Stimulated activated CD4-positive, alpha-beta T cell treated with anti-CD3 and anti-CD28 coated beads, TNF-alpha, amount 100 ng/mL, for 48 hours (primary cell): ENCODE measurements around the gene RNASE1.

Source experiments
- DNase-seq, 3 donors: peaks; one replicate each; pipeline ENCODE4 v3.0.0-alpha.2; 2020; ENCODE audit warnings: low read depth in 3 of 3

Gene RNASE1

GRCh38 chr14:20807304-20808161 lies 4.9 kb upstream of the RNASE1 start:
- no peak for DNase-seq

DNA sequence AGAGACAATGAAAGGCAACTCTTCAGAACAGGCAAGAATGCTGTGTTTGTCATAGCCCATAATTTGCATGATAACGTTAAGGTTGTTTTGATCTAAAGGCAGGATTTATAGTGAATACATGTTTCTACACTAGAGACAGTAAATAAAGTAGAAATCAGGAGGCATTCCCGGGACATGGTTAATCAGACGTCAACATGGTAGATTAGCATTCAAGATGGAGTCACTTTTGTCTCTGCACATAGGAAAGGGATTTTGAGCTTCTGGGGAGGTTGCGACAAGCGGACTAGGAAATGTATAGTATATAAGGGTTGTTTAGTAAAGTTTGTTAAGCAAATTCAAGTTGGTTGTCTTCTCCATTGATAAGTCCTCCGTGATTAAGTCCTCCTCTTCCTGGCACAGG lies 2.8 kb upstream of the RNASE1 start:
- no peak for DNase-seq

- DNase-seq = no peak
Measured at GRCh38 chr14:20803223-20803622, 579 bp upstream of the RNASE1 start.

GRCh38 chr14:20801726-20802125 lies 918 bp downstream of the RNASE1 start:
- no peak for DNase-seq

- DNase-seq = no peak
Measured at GRCh38 chr14:20799892-20800544, 2.6 kb downstream of the RNASE1 start.

GRCh38 chr14:20799456-20799891 lies 3.2 kb downstream of the RNASE1 start:
- DNase-seq = no peak

- DNase-seq = no peak
Measured at GRCh38 chr14:20798932-20799331, 3.7 kb downstream of the RNASE1 start.

GRCh38 chr14:20798318-20798717 lies 4.3 kb downstream of the RNASE1 start:
- no peak for DNase-seq

- no peak for DNase-seq
Measured at GRCh38 chr14:20797164-20797563, 5.5 kb downstream of the RNASE1 start.

DNA sequence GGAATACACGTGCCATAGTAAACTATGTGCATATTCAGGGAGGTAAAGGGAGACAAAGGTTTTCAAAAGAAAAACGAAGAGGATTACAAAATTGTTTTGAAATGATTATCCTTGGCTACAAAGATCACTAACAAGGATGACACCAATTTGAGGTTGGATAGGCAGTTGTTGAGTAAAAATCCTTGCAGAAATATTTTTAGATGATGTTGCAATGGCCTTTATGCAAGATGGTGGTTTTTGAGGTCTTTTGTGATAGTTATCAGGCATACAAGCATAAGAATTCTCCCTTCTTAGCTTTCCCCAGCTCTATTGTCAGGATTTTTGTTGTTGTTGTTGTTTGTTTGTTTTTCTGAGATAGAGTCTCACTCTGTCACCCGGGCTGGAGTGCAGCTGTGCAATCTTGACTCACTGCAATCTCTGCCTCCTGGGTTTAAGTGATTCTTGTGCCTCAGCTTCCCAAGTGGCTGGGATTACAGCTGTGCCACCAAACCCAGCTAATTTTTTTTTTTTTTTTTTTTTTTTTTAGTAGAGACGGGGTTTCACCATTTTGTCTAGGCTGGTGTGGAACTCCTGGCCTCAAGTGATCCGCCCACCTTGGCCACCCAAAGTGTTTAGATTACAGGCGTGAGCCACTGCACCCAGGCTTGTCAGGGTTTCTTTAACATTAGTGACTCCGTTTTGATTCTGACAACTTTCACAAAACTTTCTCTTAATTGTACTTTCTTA lies 7.8 kb downstream of the RNASE1 start:
- DNase-seq = no peak

GRCh38 chr14:20792556-20792955 lies 10.1 kb downstream of the RNASE1 start:
- no peak for DNase-seq

GRCh38 chr14:20791597-20791996 lies 11.0 kb downstream of the RNASE1 start:
- DNase-seq = no peak

GRCh38 chr14:20791187-20791586 lies 11.5 kb downstream of the RNASE1 start:
- no peak for DNase-seq

DNA sequence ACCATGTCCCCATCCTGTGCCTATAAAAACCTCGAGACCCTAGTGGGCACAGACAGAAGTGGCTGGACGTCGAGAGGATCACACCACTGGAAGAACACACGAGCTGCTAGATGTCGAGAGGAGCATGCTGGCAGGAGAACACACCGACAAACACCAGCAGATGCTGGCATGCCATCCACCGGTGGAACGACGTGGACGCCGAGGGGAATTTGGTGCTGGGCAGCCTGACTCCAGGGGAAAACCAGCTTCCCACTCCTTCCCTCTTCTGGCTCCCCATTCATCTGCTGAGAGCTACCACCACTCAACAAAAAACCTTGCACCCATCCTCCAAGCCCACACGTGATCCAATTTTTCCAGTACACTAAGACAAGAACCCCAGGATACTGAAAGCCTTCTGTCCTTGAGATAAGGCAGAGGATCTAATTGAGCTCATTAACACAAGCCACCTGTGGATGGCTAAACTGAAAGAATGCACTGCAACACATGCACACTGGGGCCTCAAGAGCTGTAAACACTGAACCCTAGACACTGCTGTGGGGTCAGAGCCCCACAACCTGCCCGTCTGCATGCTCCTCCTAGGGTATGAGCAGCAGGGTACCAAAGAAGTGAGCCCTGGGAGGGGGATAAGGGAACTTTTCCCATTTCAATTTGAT lies 12.1 kb downstream of the RNASE1 start:
- no peak for DNase-seq

GRCh38 chr14:20789230-20789813 lies 13.3 kb downstream of the RNASE1 start:
- no peak for DNase-seq

DNA sequence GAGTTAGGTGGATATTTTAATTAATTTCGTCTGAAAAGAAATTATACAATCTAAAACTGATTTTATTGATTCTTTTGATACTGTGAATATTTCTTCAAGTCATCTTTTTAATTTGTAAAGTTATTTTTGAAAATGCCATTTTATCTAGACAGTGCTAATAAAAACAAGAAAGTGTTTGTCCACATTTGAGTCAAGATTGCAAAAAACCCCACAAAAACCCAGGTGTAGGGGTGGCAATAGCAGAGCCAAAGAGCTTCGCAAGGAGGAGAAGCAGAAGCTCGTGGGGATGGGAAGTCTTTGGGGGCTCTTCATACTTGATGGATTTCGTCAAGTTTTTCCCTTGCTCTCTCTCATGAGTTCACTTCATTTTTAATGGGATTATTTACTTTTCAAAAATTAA lies 15.6 kb downstream of the RNASE1 start:
- DNase-seq = no peak

GRCh38 chr14:20782280-20782890 lies 20.3 kb downstream of the RNASE1 start:
- DNase-seq = no peak

- no peak for DNase-seq
Measured at GRCh38 chr14:20781803-20782202, 20.8 kb downstream of the RNASE1 start.

DNA sequence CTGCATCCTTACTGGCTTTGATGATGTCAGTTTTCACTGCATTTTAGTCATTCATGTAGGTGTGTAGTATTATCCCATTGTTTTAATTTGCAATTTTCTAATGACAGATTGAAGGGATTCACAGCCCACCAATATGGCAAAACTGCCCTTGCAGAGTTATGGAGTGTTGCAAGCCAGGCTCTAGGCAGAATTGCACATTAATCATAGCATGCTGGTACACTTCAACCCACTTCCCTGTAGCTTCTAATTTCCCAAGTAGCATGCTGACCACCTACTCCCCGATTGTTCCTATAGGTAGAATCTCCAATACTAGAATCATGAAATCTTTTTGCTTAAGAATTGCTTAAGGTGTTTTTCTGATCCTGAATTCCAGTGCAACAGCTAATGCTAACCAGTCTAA lies 26.7 kb downstream of the RNASE1 start:
- DNase-seq = no peak

GRCh38 chr14:20775043-20775442 lies 27.6 kb downstream of the RNASE1 start:
- DNase-seq = no peak

- no peak for DNase-seq
Measured at GRCh38 chr14:20774258-20774824, 28.3 kb downstream of the RNASE1 start.
